NCI-H1105 (cell line): ENCODE results near the gene BMP7.
"Not testable (repeated sequence)": the region's sequence is repeated elsewhere in the genome, so short reads cannot be mapped to it uniquely, and the experiment has no call there.

Experiments
- DNase-seq: peaks from one replicate; lab custom pipeline; 2025; lab: John Stamatoyannopoulos, UW

Gene BMP7

DNA sequence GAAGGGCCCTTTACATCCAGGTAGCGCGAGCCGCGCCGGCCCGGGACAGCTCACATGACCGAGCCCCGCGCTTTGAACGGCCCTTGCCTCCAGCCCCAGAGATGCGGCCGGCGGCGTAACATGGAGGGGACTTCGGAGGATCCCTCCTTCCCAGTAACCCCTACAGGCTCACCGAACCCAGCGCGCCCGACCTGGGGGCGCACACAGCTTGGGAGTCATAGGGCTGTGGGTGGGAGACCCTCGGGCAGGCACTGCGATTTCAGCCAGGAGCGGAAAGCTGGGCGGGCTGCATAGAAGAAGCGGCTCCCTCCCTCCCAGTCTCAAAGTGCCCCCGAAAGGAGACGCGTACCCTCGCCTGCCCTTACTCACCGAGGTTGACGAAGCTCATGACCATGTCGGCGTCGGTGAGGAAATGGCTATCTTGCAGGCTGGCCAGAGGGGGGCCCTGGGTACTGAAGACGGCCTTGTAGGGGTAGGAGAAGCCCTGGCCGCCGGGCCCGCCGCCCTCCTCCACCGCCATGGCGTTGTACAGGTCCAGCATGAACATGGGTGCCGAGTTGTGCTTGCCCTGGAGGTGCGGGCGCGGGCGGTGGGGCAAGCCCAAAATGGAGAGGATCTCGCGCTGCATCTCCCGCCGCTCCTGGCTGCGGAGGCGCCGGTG, 975 bp downstream of the BMP7 start:
- DNase-seq: no peak

DNA sequence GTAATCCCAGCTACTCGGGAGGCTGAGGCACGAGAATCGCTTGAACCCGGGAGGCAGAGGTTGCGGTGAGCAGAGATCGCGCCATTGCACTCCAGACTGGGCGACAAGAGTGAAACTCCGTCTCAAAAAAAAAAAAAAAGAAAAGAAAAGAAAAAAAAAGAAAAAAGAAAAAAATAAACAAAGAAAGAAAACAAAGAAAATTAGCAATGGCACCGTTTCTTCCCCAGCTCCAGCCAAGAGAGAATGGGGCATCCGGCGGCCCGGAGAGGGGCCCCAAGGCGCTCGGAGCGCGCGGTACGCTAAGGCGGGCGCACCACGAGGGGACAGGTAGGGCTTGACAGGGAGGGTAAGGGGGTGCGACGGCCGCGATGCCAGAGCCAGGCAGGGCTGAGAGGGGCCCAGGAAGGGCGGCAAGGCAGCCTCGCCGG, 1.5 kb downstream of the BMP7 start:
- not testable (repeated sequence) for DNase-seq

DNA sequence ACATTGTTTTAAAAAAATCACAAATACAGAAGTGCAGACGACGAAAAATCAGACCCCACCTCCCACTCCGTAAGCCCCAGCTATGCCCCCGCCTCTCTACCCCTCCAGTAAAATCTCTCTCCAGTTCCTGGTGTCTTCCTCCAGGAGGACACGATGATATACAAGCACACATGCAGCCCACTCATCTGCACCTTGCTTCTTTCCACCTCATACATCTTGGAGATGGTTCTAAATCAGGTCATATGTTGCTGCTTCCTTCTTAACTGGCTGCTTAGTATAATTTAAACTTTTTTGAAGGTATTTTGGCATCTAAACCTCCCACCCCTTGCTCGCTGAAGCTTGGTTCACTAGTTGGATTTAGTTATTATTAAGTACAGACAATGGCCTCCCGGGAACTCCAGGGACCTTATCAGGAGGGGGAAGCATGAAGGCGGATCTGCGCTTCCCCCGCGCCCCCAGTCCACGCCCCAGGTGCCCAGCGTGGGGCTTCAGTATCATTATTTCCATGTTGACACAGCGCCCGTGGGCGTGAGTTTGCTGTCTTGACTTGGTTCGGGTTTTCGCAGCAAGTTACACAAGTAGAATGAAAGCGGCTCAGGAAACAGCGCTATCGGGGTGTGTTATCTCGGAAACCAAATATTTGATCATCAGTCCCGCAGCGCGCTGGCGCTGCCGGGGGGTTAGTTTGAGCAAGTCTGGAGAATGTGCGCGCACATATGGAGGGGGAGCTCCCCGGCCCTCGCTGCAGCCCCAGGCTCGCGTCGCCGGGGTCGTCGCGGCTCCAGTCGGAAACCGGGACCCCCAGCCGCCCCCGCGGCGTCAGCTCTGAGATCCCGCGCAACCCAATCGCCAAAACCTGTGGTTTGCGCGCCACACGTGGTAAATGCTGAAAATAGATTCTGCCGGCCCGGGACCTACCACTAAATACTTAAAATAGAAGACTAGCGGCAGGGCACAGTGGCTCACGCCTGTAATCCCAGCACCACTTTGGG, 2.3 kb downstream of the BMP7 start:
- DNase-seq: no peak

DNA sequence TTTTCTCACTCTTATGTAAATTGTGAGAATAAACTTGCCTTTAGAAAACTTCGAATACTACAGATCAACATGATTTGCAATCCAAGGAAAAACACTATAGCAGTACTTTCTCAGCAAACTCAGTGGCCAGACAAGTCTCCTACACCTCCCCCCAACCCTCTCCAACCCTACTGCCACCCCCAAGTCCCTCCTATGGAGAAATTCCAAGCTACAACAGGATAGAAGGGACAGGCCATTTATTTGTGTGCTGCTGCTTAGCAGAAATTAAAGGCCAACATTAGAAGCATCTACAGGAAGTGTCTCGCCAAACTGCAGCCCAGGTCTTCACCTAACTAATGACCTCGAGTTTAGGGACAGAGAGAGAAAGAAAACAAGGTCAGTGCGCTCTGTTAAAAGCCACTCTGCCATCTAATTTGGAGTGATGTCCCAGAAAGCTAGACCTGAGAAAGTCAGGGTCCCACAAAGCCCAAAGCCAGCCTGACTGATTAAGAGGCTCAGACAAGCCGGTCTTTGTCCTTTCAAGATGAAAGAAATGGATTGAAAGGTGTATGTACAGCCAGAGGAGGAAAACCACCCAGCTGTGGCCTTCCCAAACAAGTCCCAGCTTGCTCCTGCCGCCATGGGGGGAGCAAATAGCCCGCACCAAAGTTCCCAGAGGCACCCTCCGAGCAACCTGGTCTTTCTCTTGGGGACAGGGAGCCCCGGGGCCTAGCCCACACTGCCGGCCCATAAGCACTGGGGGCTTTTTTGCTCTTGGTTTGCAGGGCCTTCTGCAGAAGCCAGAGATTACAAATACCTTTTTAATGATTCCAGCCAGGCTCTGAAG, 3.4 kb downstream of the BMP7 start:
- no peak for DNase-seq

DNA sequence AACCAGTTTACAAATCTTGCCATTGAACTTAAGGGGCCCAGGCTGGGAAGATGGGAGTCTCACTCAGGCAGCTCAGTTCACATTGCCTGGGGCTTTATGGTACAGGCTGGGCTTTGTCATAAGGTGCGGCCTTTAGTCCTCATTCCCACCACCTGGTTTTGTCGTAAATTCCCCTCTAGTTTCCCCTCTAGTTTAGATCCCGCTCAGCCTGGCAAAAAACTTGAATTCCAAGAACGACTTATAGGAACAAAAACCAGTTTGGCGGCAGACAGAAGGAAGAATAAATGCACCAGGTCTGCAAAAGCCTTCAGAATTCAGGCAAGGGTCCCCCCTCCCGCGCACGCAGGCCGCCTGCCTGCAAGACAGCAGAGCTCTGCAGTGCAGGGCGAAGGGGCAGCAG, 4.1 kb downstream of the BMP7 start:
- no peak for DNase-seq

DNA sequence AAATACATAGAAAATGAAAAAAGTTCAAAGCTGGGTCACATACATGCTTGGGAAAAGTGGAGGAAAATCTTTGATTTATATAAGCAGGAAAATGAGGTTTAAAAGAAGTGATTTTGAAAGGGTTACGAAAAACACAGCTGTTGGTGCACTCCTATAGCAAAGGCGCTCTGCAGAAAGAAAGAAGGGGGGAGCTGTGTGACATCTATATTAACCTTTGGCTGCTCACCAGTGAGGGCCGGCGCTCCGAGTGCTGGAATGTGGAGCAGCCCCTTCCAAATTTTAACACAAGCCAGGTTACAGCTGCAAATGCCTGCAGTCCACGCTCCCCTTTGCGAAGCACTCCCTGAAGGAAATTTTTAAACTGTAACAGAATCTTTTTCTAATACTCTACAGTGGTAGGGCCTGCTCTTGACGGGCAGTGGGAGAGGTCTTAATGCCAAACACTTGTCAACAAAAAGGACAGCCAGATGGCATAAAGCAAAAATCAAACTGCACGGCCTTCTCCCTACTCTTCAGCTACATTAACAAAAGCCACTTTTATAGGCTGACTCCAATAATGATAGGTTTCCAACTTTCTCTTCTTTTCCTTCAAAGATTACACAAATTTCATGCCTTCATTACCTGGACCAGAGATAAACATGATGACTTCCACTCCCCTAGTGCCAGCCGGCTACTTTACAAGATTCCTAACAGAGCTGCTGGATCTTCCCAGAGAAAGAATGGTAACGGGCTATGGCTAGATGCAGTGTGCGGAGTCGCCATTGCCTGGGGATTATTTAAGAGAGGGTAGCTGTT, 4.8 kb downstream of the BMP7 start:
- no peak for DNase-seq

DNA sequence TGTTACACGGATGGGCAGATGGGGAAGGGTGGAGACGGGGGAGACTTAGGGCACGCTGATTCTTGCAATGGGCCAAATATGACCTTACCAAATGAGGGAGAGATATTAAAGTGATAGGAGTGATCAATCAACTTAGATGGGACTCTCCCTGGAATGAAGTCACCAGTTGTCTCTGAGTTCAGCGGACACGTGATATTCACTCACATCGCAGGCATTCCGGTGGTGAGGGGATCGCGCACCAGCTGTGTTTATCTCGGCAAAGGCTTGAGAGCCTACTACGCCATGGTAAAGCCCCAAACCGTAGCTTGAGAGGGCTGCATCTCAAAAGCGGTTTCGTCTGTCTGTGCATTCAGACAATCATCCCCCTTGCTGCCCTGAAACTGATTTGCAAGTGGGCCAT, 5.5 kb downstream of the BMP7 start:
- DNase-seq: no peak

DNA sequence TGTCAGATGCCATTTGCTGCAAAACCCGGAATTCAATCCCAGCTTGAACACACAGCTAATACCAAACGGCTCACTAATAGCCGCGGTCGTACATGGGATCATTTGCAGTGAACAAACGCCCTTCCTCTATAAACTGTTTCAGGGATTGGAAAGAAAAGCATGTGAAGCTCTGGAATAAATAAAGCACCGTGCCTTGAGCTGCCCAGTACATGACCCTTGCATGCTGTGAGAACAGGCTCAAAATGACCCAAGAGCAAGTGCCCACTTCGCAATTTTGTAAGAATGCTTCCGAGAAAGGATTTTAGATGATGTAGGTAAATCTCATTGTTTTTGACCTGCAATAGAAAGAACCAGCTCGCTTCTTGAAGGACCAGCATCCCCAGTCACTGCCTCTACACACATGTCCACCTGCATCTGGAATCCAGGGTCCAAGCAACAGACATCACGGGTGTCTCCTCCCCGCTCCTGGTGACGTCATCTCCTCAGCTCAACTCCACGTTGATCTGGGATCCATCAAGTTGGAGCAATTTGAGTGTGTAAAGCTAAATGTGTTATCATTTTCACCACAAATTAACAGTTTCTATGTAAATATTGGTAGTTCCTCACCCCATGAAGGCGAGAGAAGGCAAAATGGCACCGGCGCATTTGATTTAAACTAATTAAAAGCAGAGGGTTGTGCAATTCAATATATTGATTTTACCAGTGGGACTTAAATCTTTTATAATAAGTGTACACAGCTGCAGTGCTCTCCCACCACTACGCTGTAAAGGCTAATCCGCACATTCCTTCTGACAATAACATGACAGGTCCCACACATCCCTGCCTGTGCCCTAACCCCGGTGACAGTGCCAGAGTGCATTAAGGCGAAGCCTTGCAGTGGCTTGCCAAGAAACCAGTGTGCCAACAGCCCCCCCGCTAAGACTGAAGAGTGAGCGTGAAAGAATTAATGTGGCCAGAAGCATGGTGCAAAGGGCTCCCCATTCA, 6.2 kb downstream of the BMP7 start:
- DNase-seq: no peak

DNA sequence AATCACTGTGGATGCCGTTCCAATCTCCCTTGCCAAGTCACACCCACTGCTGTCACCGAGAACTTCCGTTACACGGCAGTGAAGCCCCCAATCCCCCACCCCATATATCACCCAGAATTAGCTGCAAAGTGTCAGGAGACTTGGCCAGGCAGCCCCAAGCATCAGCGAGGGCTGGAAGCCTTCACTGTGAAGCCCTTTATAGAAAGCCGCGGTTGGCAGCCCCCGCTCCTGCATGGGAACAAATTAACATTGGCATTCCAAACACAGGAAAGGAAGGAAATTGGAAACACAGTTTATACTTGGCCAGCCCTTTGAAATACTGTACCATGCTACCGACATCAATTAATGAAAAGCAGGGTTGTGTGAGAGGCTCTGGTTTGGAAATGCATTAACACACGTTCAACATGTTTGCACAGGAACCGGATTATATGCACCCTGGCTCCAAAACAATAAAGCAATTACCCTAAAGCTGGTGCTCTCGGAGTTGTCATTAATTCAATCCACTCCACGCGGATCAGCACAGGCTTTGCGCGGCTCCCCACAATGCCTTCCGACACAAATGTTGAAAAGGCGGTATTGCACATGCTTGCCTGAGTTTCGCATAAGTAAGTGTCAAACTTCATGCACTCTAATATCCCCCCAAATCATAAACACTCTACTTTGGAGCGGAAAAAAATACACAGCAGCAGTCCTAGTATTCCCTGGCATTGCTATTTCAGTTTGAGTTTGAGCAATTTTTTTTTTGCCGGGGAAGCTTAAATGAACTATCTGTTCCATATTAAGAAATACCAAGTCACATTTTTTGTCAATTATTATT, 7.1 kb downstream of the BMP7 start:
- peak; percentile 69 for DNase-seq

DNA sequence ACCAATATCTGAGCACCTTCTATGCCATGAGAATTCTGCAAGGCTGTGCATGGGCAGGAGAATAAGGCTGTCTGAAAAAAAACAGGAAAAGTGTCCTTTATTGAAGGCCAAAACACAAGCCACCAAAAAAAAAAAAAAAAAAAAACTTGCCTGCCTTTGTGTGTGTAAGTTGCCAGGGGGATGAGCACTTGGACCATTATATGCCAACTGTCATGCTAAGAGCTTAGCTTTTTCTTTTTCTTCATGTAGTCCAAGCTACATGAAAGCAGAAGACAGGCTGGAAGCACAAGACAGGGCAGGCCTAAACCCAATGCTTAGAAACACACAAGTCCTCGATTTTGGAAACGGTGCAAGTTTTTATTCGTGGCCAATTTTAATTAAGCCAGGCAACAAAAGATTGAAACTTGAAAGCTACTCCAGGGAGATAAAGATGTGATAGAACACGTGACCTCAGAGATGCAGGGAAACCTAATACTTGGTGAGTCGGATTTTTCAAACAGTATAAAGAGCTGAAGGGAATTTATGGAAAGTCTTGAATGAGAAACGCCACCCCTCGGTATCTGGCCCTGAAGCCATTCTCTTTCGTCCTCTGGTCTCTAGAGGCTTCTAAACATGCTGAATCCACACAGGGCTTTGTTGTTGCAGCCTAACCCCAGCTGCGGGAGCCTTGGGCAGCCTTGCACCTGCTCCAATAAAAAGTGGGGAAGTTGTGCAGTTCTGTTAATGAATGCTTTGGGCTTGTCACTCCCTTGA, 8.6 kb downstream of the BMP7 start:
- DNase-seq: peak; percentile 53

DNA sequence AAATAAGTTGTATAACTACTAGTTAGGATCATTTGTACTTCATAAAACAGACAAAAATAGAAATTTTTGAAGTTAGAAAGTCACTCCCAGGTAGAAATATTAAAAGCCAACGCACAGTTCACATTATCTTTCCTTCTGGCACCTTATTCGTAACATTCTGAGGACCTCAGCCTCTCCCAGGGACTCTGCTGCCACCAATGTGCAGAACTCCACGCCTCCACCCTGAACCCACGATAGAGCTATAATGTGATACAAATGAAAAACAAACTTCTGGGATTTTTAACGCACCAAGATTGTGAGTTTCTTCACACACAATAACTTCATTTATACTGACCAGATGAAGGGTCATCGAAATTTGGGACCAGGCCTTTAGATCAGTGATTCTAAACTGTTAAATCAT, 9.5 kb downstream of the BMP7 start:
- DNase-seq: no peak

DNA sequence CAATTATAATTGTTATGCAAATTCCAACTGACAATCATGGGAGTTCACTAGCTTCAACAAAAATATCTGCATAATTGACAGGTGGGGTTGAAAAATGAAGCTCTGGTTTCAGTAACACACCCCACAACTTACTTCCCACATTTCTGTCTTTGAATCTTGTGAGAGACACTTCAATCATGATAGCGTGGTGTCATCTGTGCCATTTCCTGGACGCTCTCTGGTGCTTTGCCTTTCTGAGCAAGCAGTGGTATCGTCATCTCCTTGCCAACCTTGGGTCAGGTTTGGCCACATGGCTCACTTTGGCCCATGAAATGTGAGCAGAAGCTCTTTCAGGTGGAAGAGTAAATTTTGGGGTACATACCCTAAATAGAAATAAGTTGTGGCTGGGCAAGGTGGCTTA, 10.2 kb downstream of the BMP7 start:
- no peak for DNase-seq

DNA sequence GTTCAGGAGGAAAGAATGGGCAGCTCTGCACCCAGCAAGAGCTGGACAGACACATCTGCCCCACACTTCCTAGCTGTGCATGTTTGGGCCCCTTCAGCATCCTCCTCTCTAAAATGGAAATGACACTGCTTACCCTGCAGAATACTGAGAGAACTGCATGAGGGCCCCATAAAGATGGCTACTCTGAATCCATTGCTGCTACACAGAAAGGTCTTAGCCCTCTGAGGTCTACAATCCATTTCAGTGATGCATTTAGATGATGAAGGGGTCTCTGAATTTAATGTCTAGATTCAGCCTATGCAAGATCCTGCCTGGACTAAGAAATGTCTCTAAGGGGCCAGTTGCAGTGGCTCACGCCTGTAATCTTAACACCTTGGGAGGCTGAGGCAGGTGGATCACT, 11.3 kb downstream of the BMP7 start:
- DNase-seq: no peak

DNA sequence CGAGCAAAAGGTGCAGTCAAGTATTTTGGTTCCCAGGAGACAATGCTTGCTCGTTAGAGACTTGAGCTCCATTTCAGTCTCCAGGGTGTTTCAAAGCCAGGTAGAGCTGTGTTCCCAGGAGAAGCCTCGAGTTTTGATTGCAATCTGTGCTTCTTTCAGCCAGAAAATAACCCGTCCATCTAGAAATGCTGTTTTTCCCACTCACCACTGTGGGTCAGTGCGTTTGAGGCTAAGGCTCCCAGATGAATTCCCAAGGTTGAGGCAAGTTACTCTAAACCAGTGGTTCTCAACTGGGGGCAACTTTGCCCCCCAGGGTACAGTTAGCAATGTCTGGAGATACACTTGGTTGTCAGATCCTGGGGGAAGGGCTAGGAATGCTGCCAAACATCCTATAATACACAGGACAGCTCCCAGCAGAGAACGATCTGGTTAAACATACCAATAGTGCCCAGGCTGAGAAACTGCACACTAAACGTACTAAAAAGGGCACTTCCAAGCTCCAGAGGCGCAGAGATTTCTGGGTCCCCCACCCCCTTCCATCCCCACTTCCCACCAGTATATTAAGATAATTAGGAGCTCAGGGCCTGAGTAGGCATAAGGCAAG, 13.8 kb downstream of the BMP7 start:
- DNase-seq: no peak

DNA sequence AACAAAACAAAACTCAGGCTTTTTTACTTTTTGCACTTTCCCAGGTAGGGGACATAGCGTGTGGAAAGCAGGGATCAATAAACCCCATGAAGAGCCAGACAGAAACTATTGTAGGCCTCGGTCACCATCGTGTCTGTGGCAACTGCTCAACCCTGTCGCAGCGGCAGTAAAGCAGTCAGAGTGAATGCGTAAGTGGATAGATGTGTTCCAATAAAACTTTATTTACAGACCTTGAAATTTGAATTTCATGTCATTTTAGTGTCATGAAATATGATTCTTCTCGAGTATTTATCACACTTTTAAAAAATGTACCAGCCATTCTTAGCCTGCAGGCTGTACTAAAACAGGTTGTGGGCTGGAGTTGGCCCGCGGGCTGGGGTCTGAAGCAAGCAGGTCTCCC, 14.5 kb downstream of the BMP7 start:
- no peak for DNase-seq

DNA sequence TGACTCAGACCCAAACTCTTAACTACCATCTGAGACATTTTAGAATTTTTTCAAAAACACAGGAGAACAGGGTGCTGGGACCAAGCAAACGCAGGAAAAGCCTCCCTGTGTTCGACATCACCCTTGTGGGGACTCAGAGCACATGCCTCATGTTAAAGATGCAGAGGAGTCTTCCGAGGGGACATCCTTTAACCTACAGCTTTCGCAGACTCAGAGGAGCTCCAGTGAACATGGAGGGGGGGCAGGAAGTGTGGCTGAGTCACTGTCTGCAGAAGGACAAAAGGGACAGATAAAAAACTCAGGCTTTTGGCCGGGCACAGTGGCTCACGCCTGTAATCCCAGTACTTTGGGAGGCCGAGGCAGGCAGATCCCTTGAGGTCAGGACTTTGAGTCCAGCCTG, 15.1 kb downstream of the BMP7 start:
- DNase-seq: no peak

DNA sequence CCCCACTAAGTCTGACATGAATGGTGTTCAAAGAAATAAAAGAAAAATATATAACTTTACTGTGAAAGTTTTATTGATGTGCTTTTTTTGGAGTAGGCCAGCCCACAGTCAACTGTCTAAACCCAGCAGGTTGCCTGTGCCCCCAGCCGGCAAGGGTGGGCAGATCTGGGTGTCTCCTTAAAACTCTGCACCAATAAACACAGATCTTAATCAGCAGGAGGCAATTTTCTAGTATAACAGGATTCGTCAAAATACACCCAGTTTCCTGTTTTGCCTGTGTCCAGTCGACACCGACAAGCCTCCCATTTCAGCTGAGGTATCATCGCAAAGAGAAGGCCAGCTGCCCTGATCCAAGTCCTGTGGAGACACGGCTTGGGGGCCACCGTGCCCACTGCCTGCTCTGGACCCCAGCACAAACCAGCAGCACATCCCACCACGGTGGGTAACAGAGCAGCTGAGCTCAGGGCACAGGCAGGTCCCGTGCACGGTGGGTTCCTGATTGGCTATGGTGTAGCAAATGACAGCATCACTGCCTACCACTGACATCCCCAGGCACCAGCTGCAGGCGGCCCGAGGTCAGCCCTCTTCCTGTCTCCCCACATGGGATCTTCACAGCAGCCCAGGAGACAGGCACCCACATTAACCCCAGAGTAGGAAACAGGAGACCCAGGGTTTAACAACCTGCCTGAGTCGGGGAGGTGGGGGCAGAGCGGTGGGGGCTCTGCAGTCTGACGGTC, 15.7 kb downstream of the BMP7 start:
- no peak for DNase-seq

DNA sequence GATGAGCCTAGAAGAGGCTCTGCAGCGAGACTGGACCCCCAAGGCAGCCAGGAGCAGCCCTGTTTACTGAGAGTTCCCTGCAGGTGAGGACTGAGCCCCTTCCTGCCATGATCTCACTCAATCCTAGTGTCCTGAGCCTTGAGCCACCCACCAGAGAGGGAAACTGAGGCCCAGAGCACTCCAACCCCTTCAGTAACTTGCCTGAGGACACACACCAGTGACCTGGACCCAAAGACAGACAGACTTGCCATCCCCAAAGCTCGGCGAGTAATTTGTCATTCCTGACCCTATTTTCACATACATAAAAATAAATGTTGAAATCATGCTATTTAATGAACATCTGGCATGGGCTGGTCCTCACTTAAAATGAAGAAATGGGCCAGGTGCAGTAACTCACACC, 16.7 kb downstream of the BMP7 start:
- no peak for DNase-seq
